Smooth muscle cell of the coronary artery (primary cell): Measurements from ENCODE around the gene SEMA4D. TPM values are rescaled to one million over a fixed set of nuclear protein-coding genes. Genes with fewer than 3 reads are reported as not detected.

Experiments used
- total RNA-seq: library from RNA; depleted of rRNA; stranded (reverse); fragments of >200 nt; gene quantifications from 2 replicates; pipeline ENCODE4 v1.2.3, GENCODE V29; 2014; ENCODE audit warnings: low replicate concordance

Gene SEMA4D, protein sequence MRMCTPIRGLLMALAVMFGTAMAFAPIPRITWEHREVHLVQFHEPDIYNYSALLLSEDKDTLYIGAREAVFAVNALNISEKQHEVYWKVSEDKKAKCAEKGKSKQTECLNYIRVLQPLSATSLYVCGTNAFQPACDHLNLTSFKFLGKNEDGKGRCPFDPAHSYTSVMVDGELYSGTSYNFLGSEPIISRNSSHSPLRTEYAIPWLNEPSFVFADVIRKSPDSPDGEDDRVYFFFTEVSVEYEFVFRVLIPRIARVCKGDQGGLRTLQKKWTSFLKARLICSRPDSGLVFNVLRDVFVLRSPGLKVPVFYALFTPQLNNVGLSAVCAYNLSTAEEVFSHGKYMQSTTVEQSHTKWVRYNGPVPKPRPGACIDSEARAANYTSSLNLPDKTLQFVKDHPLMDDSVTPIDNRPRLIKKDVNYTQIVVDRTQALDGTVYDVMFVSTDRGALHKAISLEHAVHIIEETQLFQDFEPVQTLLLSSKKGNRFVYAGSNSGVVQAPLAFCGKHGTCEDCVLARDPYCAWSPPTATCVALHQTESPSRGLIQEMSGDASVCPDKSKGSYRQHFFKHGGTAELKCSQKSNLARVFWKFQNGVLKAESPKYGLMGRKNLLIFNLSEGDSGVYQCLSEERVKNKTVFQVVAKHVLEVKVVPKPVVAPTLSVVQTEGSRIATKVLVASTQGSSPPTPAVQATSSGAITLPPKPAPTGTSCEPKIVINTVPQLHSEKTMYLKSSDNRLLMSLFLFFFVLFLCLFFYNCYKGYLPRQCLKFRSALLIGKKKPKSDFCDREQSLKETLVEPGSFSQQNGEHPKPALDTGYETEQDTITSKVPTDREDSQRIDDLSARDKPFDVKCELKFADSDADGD
- under 0.01 and 1.2 TPM in 2 replicates for total RNA-seq

DNA sequence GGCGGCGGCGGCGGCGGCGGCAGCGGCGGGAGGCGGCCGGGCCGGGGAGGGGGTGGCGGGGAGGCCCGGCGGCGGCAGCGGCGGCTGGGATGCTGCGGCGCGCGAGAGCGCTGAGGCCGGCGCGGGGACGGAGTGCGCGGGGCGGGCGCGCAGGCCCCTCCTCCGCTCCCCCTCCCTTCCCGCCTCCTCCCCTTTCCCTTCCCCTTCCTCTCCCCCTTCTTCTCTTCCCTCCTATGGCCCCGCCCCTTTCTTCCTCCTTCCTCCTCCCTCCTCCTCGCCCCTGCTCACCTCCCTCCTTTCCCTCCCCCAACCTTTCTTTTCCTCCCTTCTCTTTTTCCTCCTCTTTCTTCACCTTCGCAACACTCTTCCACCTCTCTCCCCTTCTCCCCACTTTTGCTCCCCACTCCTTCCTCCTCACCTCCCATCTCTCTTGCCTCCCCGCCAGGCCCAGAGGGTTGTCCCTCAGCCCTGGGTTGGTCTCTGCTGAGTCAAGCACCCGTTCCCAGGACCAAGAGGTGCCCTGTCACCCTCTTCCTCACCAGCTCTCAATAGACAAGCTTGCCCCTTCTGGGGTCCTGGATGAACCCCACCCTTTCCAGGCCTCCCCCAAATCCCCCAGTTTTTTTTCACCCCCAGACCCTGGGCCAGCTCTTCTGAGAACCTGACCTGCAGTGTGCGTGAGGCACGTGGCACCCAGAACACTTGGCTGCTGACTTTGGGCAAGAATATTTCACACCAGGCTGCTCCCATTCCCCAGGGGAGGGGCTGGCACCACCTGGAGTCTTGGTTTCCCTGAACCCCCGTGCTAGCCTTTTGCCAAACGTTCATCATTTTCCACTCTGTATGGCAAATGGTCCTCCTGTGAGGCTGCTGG, at the start of gene SEMA4D:
Gene SEMA4D (minus strand): TSS at position 136 of the 874 bp plus-strand sequence. CDS start 92,657 bp downstream, outside the sequence.

DNA sequence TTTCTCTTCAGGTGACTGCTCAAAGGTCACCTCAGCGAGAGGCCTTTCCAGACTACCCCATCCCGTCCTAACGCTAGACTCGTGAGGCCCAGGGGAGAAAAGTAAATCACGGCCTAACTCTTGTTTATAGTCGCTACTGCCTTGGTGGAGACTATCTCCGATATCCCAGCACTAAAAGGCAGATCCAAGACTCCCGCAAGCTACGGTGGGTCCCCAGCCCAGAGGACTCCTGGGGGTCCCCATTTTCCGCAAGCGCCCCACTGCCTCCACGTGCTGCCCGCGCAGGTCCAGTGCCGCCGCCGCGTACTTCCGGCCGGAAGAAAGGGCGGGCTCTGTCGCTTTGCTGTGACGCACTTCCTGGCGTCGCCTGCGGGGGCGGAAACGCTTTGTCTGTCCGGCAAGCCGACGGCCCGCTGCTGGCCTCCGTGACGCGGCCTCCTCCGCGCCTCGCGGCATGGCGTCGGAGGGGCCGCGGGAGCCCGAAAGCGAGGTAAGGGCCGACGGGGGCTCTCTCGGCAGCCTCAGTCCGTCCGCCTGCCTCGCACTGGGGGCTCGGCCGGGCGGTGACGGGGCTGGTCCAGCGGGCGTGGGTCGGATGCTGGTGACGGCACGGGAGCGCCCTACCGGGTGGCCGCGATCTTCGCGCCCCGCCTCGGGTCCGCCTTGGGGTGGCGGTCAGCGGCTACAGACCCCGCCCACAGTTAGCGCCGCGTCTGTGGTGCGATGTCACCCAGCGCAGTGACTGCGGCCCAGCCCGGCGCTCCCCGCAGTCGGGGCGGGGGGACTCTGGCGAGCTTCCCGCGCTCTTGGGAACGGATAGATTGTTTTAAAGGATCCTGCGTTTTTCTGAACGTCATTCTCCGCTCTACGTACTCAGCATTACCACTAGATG, 179.5 kb downstream of the SEMA4D start, which contains the start of gene SECISBP2:
Gene SECISBP2 (plus strand): TSS at position 378 of the 892 bp plus-strand sequence. CDS start 77 bp downstream, at position 455.

Other genes with a start within 250 kb of the SEMA4D start
- 45.9 and 50.5 TPM in 2 replicates for gene CKS2, start 186.9 kb downstream of the SEMA4D start, total RNA-seq
- 17.1 and 18.4 TPM in 2 replicates for gene SECISBP2, start 179.6 kb downstream of the SEMA4D start, total RNA-seq
- 0.08 and 3.3 TPM in 2 replicates for gene GADD45G, start 106.9 kb upstream of the SEMA4D start, total RNA-seq